Liver (tissue), 9 donors: Measurements from ENCODE around the gene FASN. TPM values are rescaled to one million over a fixed set of nuclear protein-coding genes. Genes with fewer than 3 reads are reported as not detected.
"Not testable (repeated sequence)": the region's sequence is repeated elsewhere in the genome, so short reads cannot be mapped to it uniquely, and the experiment has no call there.

Experiments used
- DNase-seq: peaks from one replicate; pipeline ENCODE4 v3.0.0-alpha.2; 2017; ENCODE audit warnings: low spot score
- H3K27ac ChIP-seq, 2 donors: one replicate each; pipeline ENCODE4 v1.7.0; 2013; ENCODE audit warnings: inconsistent platforms in 2 of 2, low read length in 2 of 2, control low read depth in 1 of 2, low read depth in 1 of 2, mild to moderate bottlenecking in 1 of 2
- H3K27me3 ChIP-seq, 4 donors: one replicate each; pipeline versions ENCODE4 v1.6.1 to v1.7.0; 2013; ENCODE audit warnings: low read length in 3 of 4, inconsistent platforms in 1 of 4, mild to moderate bottlenecking in 1 of 4, moderate library complexity in 1 of 4; ENCODE audit not compliant: control insufficient read depth in 4 of 4, insufficient read depth in 4 of 4
- H3K36me3 ChIP-seq, 4 donors: one replicate each; pipeline versions ENCODE4 v1.6.1 to v1.7.0; 2013; ENCODE audit warnings: low read length in 3 of 4, mild to moderate bottlenecking in 3 of 4, low read depth in 1 of 4, moderate library complexity in 1 of 4; ENCODE audit not compliant: control insufficient read depth in 4 of 4, insufficient read depth in 3 of 4
- H3K4me1 ChIP-seq, 4 donors: one replicate each; pipeline versions ENCODE4 v1.6.1 to v1.7.0; 2013; ENCODE audit warnings: low read length in 3 of 4, mild to moderate bottlenecking in 3 of 4, moderate library complexity in 1 of 4; ENCODE audit not compliant: control insufficient read depth in 4 of 4, insufficient read depth in 4 of 4
- H3K4me3 ChIP-seq, 3 donors: one replicate each; pipeline versions ENCODE4 v1.6.1 to v1.7.0; 2013; ENCODE audit warnings: low read length in 3 of 3, control low read depth in 1 of 3, low read depth in 1 of 3, mild to moderate bottlenecking in 1 of 3
- H3K9ac ChIP-seq, 2 donors: one replicate each; pipeline ENCODE4 v1.7.0; 2013; ENCODE audit warnings: low read length in 2 of 2, mild to moderate bottlenecking in 2 of 2, moderate library complexity in 2 of 2, control low read depth in 1 of 2, low read depth in 1 of 2
- H3K9me3 ChIP-seq, 4 donors: one replicate each; pipeline versions ENCODE4 v1.6.1 to v1.7.0; 2013; ENCODE audit warnings: low read length in 3 of 4; ENCODE audit not compliant: control insufficient read depth in 4 of 4
- ATF3 ChIP-seq: IDR thresholded peaks from 2 replicates; pipeline ENCODE4 v1.6.1; 2016; ENCODE audit warnings: antibody characterized with exemption
- CTCF ChIP-seq: fragments of 150-350 bp; IDR thresholded peaks from 2 replicates; pipeline ENCODE4 v1.5.1; 2017; ENCODE audit warnings: improper control_type of control experiment, low read depth, low read length; ENCODE audit not compliant: missing input control
- EGR1 ChIP-seq, 2 donors: IDR thresholded peaks; 2 replicates each; pipeline ENCODE4 v1.6.1; 2016 to 2018; ENCODE audit warnings: antibody characterized with exemption in 2 of 2, low read depth in 2 of 2
- FOXA1 ChIP-seq: IDR thresholded peaks from 2 replicates; pipeline ENCODE4 v1.6.1; 2016; ENCODE audit warnings: antibody characterized with exemption
- FOXA2 ChIP-seq: IDR thresholded peaks from 2 replicates; pipeline ENCODE4 v1.6.1; 2016; ENCODE audit warnings: antibody characterized with exemption
- GABPA ChIP-seq, 2 donors: IDR thresholded peaks in 1 of 2; conservative IDR thresholded peaks in 1 of 2; 2 replicates each; pipeline ENCODE4 v1.6.1; 2016; ENCODE audit warnings: antibody characterized with exemption in 2 of 2, mild to moderate bottlenecking in 1 of 2, moderate library complexity in 1 of 2
- HNF4A ChIP-seq, 2 donors: conservative IDR thresholded peaks; 2 replicates each; pipeline ENCODE4 v1.6.1; 2016; ENCODE audit warnings: antibody characterized with exemption in 2 of 2, mild to moderate bottlenecking in 2 of 2
- HNF4G ChIP-seq: IDR thresholded peaks from 2 replicates; pipeline ENCODE4 v1.6.1; 2016; ENCODE audit warnings: antibody characterized with exemption
- JUND ChIP-seq, 2 donors: IDR thresholded peaks; 2 replicates each; pipeline ENCODE4 v1.6.1; 2016; ENCODE audit warnings: antibody characterized with exemption in 2 of 2
- MAX ChIP-seq: IDR thresholded peaks from 2 replicates; pipeline ENCODE4 v1.6.1; 2016; ENCODE audit warnings: antibody characterized with exemption
- NR2F2 ChIP-seq: IDR thresholded peaks from 2 replicates; pipeline ENCODE4 v1.6.1; 2016; ENCODE audit warnings: antibody characterized with exemption
- RAD21 ChIP-seq, 2 donors: IDR thresholded peaks; 2 replicates each; pipeline ENCODE4 v1.6.1; 2016; ENCODE audit warnings: antibody characterized with exemption in 2 of 2, mild to moderate bottlenecking in 2 of 2
- REST ChIP-seq: IDR thresholded peaks from 2 replicates; pipeline ENCODE4 v1.6.1; 2016; ENCODE audit warnings: antibody characterized with exemption, mild to moderate bottlenecking
- RXRA ChIP-seq, 2 donors: IDR thresholded peaks; 2 replicates each; pipeline ENCODE4 v1.6.1; 2017 to 2018; ENCODE audit warnings: antibody characterized with exemption in 2 of 2, mild to moderate bottlenecking in 1 of 2
- SP1 ChIP-seq: IDR thresholded peaks from 2 replicates; pipeline ENCODE4 v1.6.1; 2018; ENCODE audit warnings: antibody characterized with exemption, mild to moderate bottlenecking
- TAF1 ChIP-seq: conservative IDR thresholded peaks from 2 replicates; pipeline ENCODE4 v1.6.1; 2016; ENCODE audit warnings: antibody characterized with exemption, mild to moderate bottlenecking
- YY1 ChIP-seq: IDR thresholded peaks from 2 replicates; pipeline ENCODE4 v1.6.1; 2016; ENCODE audit warnings: antibody characterized with exemption, mild to moderate bottlenecking
- ZBTB33 ChIP-seq: IDR thresholded peaks from 2 replicates; pipeline ENCODE4 v1.6.1; 2016; ENCODE audit warnings: antibody characterized with exemption
- WGBS: extraction: QIAGEN DNeasy Blood & Tissue Kit; methylation state at CpG from one replicate; pipeline ENCODE4 v1.1.7; 2013; 5-methylcytosine and 5-hydroxymethylcytosine counted together
- polyA plus RNA-seq, 2 donors: library from polyadenylated mRNA; stranded (reverse) in 1 of 2; unstranded in 1 of 2; fragments of 200-250 nt in 1 of 2; fragments of >200 nt in 1 of 2; fragmentation: Nextera tagmentation in 1 of 2; extraction: Ambion mirVana in 1 of 2; gene quantifications; one replicate each; pipeline versions ENCODE4 v1.2.1 to v1.2.3, GENCODE V29; 2013 to 2015
- total RNA-seq, 2 donors: library from RNA; depleted of rRNA; stranded (reverse); fragments of >200 nt; gene quantifications; one replicate each; pipeline ENCODE4 v1.2.3, GENCODE V29; 2014
- donor health status: healthy.
- donor health status: healthy.
- donor health status: healthy.
- donor health status: healthy.
- donor health status: healthy.

Gene FASN
- total and polyA plus RNA-seq, 4 donors: 53.1 to 229 (median 130) TPM

GRCh38 chr17:82039695-82040299 lies 58.2 kb downstream of the FASN start:
- peak; percentile 85 for TF ChIP-seq FOXA1
- peak; percentile 78 for TF ChIP-seq REST
- no peak for TF ChIP-seq TAF1
- TF ChIP-seq YY1: peak; percentile 82
- no peak for TF ChIP-seq NR2F2
- peak; percentile 85 for TF ChIP-seq HNF4G
- TF ChIP-seq ZBTB33: peak; percentile 82
- no peak for TF ChIP-seq CTCF
- peak; percentile 96 to 99 for TF ChIP-seq JUND (IDR thresholded peaks at IDR 0.05)
- TF ChIP-seq RAD21 (IDR thresholded peaks at IDR 0.05): peak; percentile 1 to 22
- peak; percentile 95 for TF ChIP-seq HNF4A (conservative IDR thresholded peaks at IDR 0.05)
- peak; percentile 57 for TF ChIP-seq FOXA2
- peak; percentile 96 for TF ChIP-seq SP1
- peak in 1 of 2 donors; percentile 94 for TF ChIP-seq EGR1 (IDR thresholded peaks at IDR 0.05; ENCODE audit: low read depth in 2 of 2)
- peak; percentile 72 for TF ChIP-seq ATF3
- TF ChIP-seq RXRA (IDR thresholded peaks at IDR 0.05): peak; percentile 95 to 98
- peak; percentile 90 for TF ChIP-seq MAX
- TF ChIP-seq GABPA (IDR thresholded peaks at IDR 0.05 in 1 of 2, conservative IDR thresholded peaks at IDR 0.05 in 1 of 2): peak in 1 of 2 donors; percentile 66
- no peaks in the 10 kb centered on the region for H3K9me3 ChIP-seq
- 43% methylated on average over 8 of the region's 8 CpGs for WGBS
- H3K4me1 ChIP-seq: peaks cover 16 to 56% (median 37%) of the 10 kb centered on the region in 4 donors
- no peaks in the 10 kb centered on the region for H3K27me3 ChIP-seq
- DNase-seq: no peak
- H3K36me3 ChIP-seq: peaks cover 0 to 5% (median 1%) of the 10 kb centered on the region in 4 donors
- no peak overlapping the region for H3K9ac ChIP-seq
- H3K4me3 ChIP-seq: no peak overlapping the region
- H3K27ac ChIP-seq: peak overlapping the region; percentile 78 to 84

GRCh38 chr17:82038796-82039409 lies 59.1 kb downstream of the FASN start:
- H3K4me3 ChIP-seq, H3K36me3 ChIP-seq, H3K27me3 ChIP-seq, H3K9me3 ChIP-seq, DNase-seq, H3K9ac ChIP-seq: not testable (repeated sequence)
- H3K4me1 ChIP-seq: peaks cover 16 to 58% (median 37%) of the 10 kb centered on the region in 4 donors
- 88% methylated on average over 16 of the region's 16 CpGs for WGBS
- peak overlapping the region; percentile 78 to 84 for H3K27ac ChIP-seq
